GM12878 (cell line): ENCODE measurements around the gene XPO6. TPM values are rescaled to one million over a fixed set of nuclear protein-coding genes. Genes with fewer than 3 reads are reported as not detected.

ENCODE experiments used
- ATAC-seq: fragments of 200-7000 bp; cut with Tn5 transposase; 3 replicates; pipeline ENCODE4 v1.9.1; 2020; ENCODE audit warnings: mild to moderate bottlenecking, moderate library complexity
- BruUV-seq: library from RNA; stranded (reverse); fragments of 400-500 nt; replicated peaks from 2 replicates; lab custom pipeline; 2021; lab: Mats Ljungman, UMichigan
- CTCF ChIA-PET: fragments of 300-600 bp; sonication (Branson Sonifier 250); formaldehyde crosslinking; extraction: SDS; loops from one replicate; lab custom pipeline; 2021; ENCODE audit warnings: inconsistent platforms; lab: Yijun Ruan, JAX
- POLR2A ChIA-PET: fragments of 350-600 bp; formaldehyde crosslinking; extraction: SDS; loops from one replicate; lab custom pipeline; 2021; ENCODE audit warnings: inconsistent platforms; lab: Charles Lee
- RAD21 ChIA-PET: fragments of 300-600 bp; sonication (Branson Sonifier 250); formaldehyde crosslinking; loops from one replicate; lab custom pipeline; 2023; ENCODE audit warnings: antibody characterized with exemption; ENCODE audit not compliant: unreplicated experiment; lab: Charles Lee
- SMC1A ChIA-PET: fragments of 300-600 bp; sonication (Branson Sonifier 250); formaldehyde crosslinking; loops from one replicate; lab custom pipeline; 2023; ENCODE audit not compliant: unreplicated experiment, uncharacterized antibody; lab: Charles Lee
- DNase-seq: peaks from one replicate; pipeline ENCODE4 v3.0.0-alpha.2; 2011; ENCODE audit warnings: low read depth, low spot score
- FAIRE-seq: peaks from 3 replicates; lab custom pipeline; 2011; peaks lifted over from hg19 to GRCh38; lab: Jason Lieb, UNC
- H2AFZ ChIP-seq: 2 replicates; pipeline ENCODE4 v1.6.0; 2011; ENCODE audit warnings: low read depth, low read length, control low read depth; ENCODE audit not compliant: control insufficient read depth
- H3K27ac ChIP-seq: 2 replicates; pipeline ENCODE4 v1.5.1; 2011; ENCODE audit warnings: control low read depth; ENCODE audit not compliant: control insufficient read depth, insufficient read depth
- H3K27me3 ChIP-seq, 2 experiments: replicated peaks in 1 of 2; 2 replicates each; pipeline versions ENCODE4 v1.6.0 to v1.6.1; 2011; ENCODE audit warnings: low read length in 1 of 2; ENCODE audit not compliant: control insufficient read depth in 2 of 2, insufficient read depth in 2 of 2
- H3K36me3 ChIP-seq, 2 experiments: 2 replicates each; pipeline ENCODE4 v1.5.1; 2011; ENCODE audit warnings: low read length in 1 of 2; ENCODE audit not compliant: control insufficient read depth in 2 of 2, insufficient read depth in 2 of 2
- H3K4me1 ChIP-seq: 2 replicates; pipeline ENCODE4 v1.6.1; 2011; ENCODE audit warnings: mild to moderate bottlenecking, low read length, moderate library complexity, mixed read lengths; ENCODE audit not compliant: control insufficient read depth, insufficient read depth
- H3K4me2 ChIP-seq: 2 replicates; pipeline ENCODE4 v1.6.0; 2011; ENCODE audit warnings: control low read depth; ENCODE audit not compliant: control insufficient read depth, insufficient read depth
- H3K4me3 ChIP-seq: fragments of 200-600 bp; sonication (generic); 2 replicates; pipeline ENCODE4 v1.5.1; 2016
- H3K79me2 ChIP-seq: 2 replicates; pipeline ENCODE4 v1.6.0; 2011; ENCODE audit warnings: low read length; ENCODE audit not compliant: control insufficient read depth, insufficient read depth
- H3K9ac ChIP-seq: 2 replicates; pipeline ENCODE4 v1.8.0; 2011; ENCODE audit warnings: low read length, control low read depth, mixed read lengths; ENCODE audit not compliant: control insufficient read depth, insufficient read depth
- H3K9me3 ChIP-seq: replicated peaks from 3 replicates; pipeline ENCODE4 v1.5.1; 2011; ENCODE audit warnings: mild to moderate bottlenecking, low read length; ENCODE audit not compliant: control insufficient read depth, insufficient read depth
- H4K20me1 ChIP-seq: 2 replicates; pipeline ENCODE4 v1.6.0; 2011; ENCODE audit not compliant: control insufficient read depth, insufficient read depth
- ESRRA ChIP-seq: IDR thresholded peaks from 2 replicates; pipeline ENCODE4 v1.6.1; 2012; ENCODE audit warnings: mild to moderate bottlenecking, low read length, improper control_type of control experiment
- HDAC6 ChIP-seq: fragments of 200-600 bp; sonication (generic); IDR thresholded peaks from one replicate; pipeline ENCODE4 v1.8.0; 2017; ENCODE audit warnings: antibody characterized with exemption; ENCODE audit not compliant: unreplicated experiment
- KAT2A ChIP-seq: conservative IDR thresholded peaks from 2 replicates; pipeline ENCODE4 v1.6.1; 2011; ENCODE audit warnings: low read depth, low read length; ENCODE audit not compliant: control insufficient read depth
- MEF2B ChIP-seq: fragments of 450-650 bp; IDR thresholded peaks from 2 replicates; pipeline ENCODE4 v1.6.1; 2018; ENCODE audit warnings: mild to moderate bottlenecking, moderate library complexity; ENCODE audit not compliant: partially characterized antibody, poor library complexity, severe bottlenecking
- MYB ChIP-seq: fragments of 150-350 bp; IDR thresholded peaks from 2 replicates; pipeline ENCODE4 v1.6.1; 2014; ENCODE audit warnings: mild to moderate bottlenecking, low read depth, low read length, borderline replicate concordance
- NR2C1 ChIP-seq: fragments of 450-650 bp; IDR thresholded peaks from 2 replicates; pipeline ENCODE4 v1.6.1; 2017; ENCODE audit warnings: antibody characterized with exemption, mild to moderate bottlenecking, moderate library complexity
- RB1 ChIP-seq: fragments of 450-650 bp; formaldehyde crosslinking; IDR thresholded peaks from 2 replicates; pipeline ENCODE4 v1.6.1; 2017; ENCODE audit warnings: mild to moderate bottlenecking, borderline replicate concordance
- SREBF1 ChIP-seq: IDR thresholded peaks from 2 replicates; pipeline ENCODE4 v1.6.1; 2012; ENCODE audit warnings: mild to moderate bottlenecking, low read length
- ZSCAN29 ChIP-seq: fragments of 450-650 bp; IDR thresholded peaks from 2 replicates; pipeline ENCODE4 v1.6.1; 2017; ENCODE audit warnings: mild to moderate bottlenecking, moderate library complexity
- WGBS: methylation state at CpG from one replicate; pipeline ENCODE4 v1.1.6; 2016; ENCODE audit warnings: low lambda C conversion rate; ENCODE audit not compliant: insufficient replicate concordance, insufficient coverage; ENCODE audit errors: missing lambda C conversion rate; 5-methylcytosine and 5-hydroxymethylcytosine counted together
- in situ Hi-C: fragments of 300-500 bp; cut with MboI; formaldehyde crosslinking; loops from 9 replicates; pipeline ENCODE4 v1.14.3; 2018; ENCODE audit warnings: mixed read lengths
- intact Hi-C: fragments of 100-400 bp; cut with micrococcal nuclease; formaldehyde crosslinking; loops from one replicate; pipeline ENCODE4 v1.14.2; 2022; ENCODE audit not compliant: unreplicated experiment
- polyA plus RNA-seq, 11 experiments: library from polyadenylated mRNA; depleted of rRNA in 4 of 11; unstranded in 6 of 11; stranded (reverse) in 5 of 11; fragments of >200 nt; fragmentation: Nextera tagmentation in 4 of 11; fragmentation: Illumina TruSeq in 1 of 11; extraction: Ambion mirVana in 4 of 11; extraction: Trizol in 1 of 11; gene quantifications; 1 replicate in 1 of 11; 2 replicates in 10 of 11; pipeline versions ENCODE4 v1.2.1 to v1.2.3, GENCODE V29; 2011 to 2016; ENCODE audit warnings: inconsistent platforms in 2 of 11, missing spikeins in 2 of 11, low read depth in 1 of 11
- total RNA-seq, 4 experiments: library from RNA; depleted of rRNA in 3 of 4; stranded (reverse); fragments of >200 nt in 3 of 4; fragmentation: Illumina TruSeq in 1 of 4; extraction: Trizol in 1 of 4; gene quantifications; 2 replicates each; pipeline versions ENCODE4 v1.2.1 to v1.2.3, GENCODE V29; 2013 to 2021
- TF ChIP-seq, protein P1 (sequence below): IDR thresholded peaks from 2 replicates; pipeline ENCODE4 v1.6.1; 2012; ENCODE audit warnings: low read depth, low read length, improper control_type of control experiment
- TF ChIP-seq, protein P2 (sequence below): fragments of 450-650 bp; formaldehyde crosslinking; IDR thresholded peaks from 2 replicates; pipeline ENCODE4 v1.4.0; 2022; ENCODE audit warnings: mild to moderate bottlenecking, moderate library complexity

Gene XPO6
- total and polyA plus RNA-seq, 10 of the 15 experiments (the other 5 are each of a cell fraction or from before 2014, with no cell fraction given): 9.9 to 246 (median 110) TPM

DNA sequence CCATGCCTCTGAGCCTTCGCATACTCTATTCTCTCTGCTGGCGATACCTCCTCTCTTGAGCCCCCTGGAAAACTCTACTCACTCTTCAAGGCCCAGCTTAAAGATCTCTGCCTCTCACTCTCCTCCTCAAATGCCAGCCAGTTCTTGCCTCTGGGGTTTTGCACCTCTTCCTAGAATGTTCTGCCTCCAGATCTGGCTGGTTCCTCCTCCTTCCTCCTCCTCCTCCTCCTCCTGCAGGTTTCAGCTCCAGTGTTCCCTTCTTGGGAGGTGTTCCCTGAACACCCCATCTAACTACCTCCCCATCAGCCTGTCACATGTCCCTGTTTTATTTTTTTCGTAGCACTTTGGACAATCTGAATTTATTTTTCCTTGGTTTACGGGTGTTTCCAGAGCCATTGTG lies 45.5 kb upstream of the XPO6 start:
- Histone ChIP-seq H4K20me1 (no peaks in the 10 kb centered on the region), H3K9me3 (no peaks in the 10 kb centered on the region), H3K27ac (no peak overlapping the region), H3K79me2 (no peaks in the 10 kb centered on the region), H3K4me3 (no peak overlapping the region), H3K9ac (no peak overlapping the region), H3K4me1 (no peaks in the 10 kb centered on the region), H2AFZ (no peak overlapping the region)
- intact Hi-C loops: no loop called here
- no peak for ATAC-seq
- no TSS peak for BruUV-seq
- FAIRE-seq: no peak
- ChIA-PET SMC1A (no interaction called here), POLR2A (no interaction called here)
- DNase-seq: no peak
- TF ChIP-seq RB1 (no peak), ZSCAN29 (no peak), HDAC6 (no peak), KAT2A (no peak), MEF2B (no peak), ESRRA (no peak), MYB (no peak), NR2C1 (no peak), SREBF1 (no peak)
- TF ChIP-seq, protein P1, sequence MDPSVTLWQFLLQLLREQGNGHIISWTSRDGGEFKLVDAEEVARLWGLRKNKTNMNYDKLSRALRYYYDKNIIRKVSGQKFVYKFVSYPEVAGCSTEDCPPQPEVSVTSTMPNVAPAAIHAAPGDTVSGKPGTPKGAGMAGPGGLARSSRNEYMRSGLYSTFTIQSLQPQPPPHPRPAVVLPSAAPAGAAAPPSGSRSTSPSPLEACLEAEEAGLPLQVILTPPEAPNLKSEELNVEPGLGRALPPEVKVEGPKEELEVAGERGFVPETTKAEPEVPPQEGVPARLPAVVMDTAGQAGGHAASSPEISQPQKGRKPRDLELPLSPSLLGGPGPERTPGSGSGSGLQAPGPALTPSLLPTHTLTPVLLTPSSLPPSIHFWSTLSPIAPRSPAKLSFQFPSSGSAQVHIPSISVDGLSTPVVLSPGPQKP: no peak
- TF ChIP-seq, protein P2, sequence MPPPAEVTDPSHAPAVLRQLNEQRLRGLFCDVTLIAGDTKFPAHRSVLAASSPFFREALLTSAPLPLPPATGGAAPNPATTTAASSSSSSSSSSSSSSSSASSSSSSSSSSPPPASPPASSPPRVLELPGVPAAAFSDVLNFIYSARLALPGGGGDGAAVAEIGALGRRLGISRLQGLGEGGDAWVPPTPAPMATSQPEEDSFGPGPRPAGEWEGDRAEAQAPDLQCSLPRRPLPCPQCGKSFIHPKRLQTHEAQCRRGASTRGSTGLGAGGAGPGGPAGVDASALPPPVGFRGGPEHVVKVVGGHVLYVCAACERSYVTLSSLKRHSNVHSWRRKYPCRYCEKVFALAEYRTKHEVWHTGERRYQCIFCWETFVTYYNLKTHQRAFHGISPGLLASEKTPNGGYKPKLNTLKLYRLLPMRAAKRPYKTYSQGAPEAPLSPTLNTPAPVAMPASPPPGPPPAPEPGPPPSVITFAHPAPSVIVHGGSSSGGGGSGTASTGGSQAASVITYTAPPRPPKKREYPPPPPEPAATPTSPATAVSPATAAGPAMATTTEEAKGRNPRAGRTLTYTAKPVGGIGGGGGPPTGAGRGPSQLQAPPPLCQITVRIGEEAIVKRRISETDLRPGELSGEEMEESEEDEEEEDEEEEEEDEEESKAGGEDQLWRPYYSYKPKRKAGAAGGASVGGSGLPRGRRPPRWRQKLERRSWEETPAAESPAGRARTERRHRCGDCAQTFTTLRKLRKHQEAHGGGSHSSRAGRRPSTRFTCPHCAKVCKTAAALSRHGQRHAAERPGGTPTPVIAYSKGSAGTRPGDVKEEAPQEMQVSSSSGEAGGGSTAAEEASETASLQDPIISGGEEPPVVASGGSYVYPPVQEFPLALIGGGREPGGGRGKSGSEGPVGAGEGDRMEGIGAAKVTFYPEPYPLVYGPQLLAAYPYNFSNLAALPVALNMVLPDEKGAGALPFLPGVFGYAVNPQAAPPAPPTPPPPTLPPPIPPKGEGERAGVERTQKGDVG (CRISPR knock-in tag): no peak
- TF ChIP-seq, all 136 proteins: peak for 0
- H3K36me3 ChIP-seq: no peaks in the 10 kb centered on the region
- H3K4me2 ChIP-seq: no peak overlapping the region
- in situ Hi-C loops: no loop called here
- ChIA-PET CTCF (no interaction called here), RAD21 (no interaction called here)
- no peaks in the 10 kb centered on the region; a peak in 2 of 4 replicates for H3K27me3 ChIP-seq
- WGBS: 34% methylated on average over 4 of the region's 4 CpGs
